ENCODE measurements around the gene VSIR. TPM values are rescaled to one million over a fixed set of nuclear protein-coding genes. Genes with fewer than 3 reads are reported as not detected.

Gene VSIR
- total RNA-seq, 1 experiment from 2014 or later = 0.07 TPM

DNA sequence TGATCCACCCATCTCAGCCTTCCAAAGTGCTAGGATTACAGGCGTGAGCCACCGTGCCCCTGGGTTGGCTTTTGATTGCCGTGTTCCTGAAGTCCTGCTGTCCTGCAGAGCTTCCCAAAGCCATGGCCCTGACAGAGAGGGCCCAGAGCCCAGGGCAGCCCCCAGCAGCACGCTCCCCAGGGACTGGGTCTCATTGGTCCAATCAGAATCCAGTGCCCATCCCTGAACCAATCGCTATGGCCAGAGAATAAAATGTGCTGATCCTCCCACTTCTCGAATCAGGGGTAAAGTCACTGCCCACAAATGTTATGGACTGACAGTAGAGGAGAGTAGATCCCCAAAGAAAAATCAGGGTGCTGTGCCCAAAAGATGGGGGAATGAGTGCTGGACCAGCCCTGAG lies 48.8 kb downstream of the VSIR start:
- no peak for DNase-seq
- Histone ChIP-seq H3K9ac (ENCODE audit: low read length) (no peak overlapping the region), H4K20me1 (ENCODE audit: insufficient read depth, low read depth, low read length) (no peaks in the 10 kb centered on the region), H3K9me2 (replicated peaks; ENCODE audit: insufficient read depth, low read length) (no peaks in the 10 kb centered on the region), H2AFZ (ENCODE audit: low read length) (no peak overlapping the region), H3K79me2 (ENCODE audit: low read length) (no peaks in the 10 kb centered on the region), H3K36me3 (ENCODE audit: insufficient read depth, low read length) (no peaks in the 10 kb centered on the region), H3K27ac (ENCODE audit: low read length) (no peak overlapping the region), H3K4me2 (ENCODE audit: low read depth, low read length, poor library complexity, severe bottlenecking) (no peak overlapping the region), H3K9me3 (ENCODE audit: low read length) (no peaks in the 10 kb centered on the region), H3K27me3 (ENCODE audit: low read length) (no peaks in the 10 kb centered on the region), H3K4me1 (ENCODE audit: low read length) (peaks cover 51% of the 10 kb centered on the region), H3K4me3 (ENCODE audit: low read length) (no peak overlapping the region)

GRCh38 chr10:71723311-71723710 lies 50.0 kb downstream of the VSIR start:
- H3K27ac ChIP-seq (ENCODE audit: low read length) = no peak overlapping the region
- no peaks in the 10 kb centered on the region for H3K9me3 ChIP-seq (ENCODE audit: low read length)
- DNase-seq = no peak
- no peak overlapping the region for H3K4me3 ChIP-seq (ENCODE audit: low read length)
- H3K9me2 ChIP-seq (replicated peaks; ENCODE audit: insufficient read depth, low read length) = no peaks in the 10 kb centered on the region
- no peaks in the 10 kb centered on the region for H4K20me1 ChIP-seq (ENCODE audit: insufficient read depth, low read depth, low read length)
- no peaks in the 10 kb centered on the region for H3K79me2 ChIP-seq (ENCODE audit: low read length)
- H2AFZ ChIP-seq (ENCODE audit: low read length) = no peak overlapping the region
- no peaks in the 10 kb centered on the region for H3K36me3 ChIP-seq (ENCODE audit: insufficient read depth, low read length)
- H3K27me3 ChIP-seq (ENCODE audit: low read length) = no peaks in the 10 kb centered on the region
- H3K4me1 ChIP-seq (ENCODE audit: low read length) = peaks cover 39% of the 10 kb centered on the region
- H3K4me2 ChIP-seq (ENCODE audit: low read depth, low read length, poor library complexity, severe bottlenecking) = no peak overlapping the region
- H3K9ac ChIP-seq (ENCODE audit: low read length) = no peak overlapping the region

- Histone ChIP-seq H3K36me3 (ENCODE audit: insufficient read depth, low read length) (no peaks in the 10 kb centered on the region), H3K27ac (ENCODE audit: low read length) (no peak overlapping the region), H3K79me2 (ENCODE audit: low read length) (no peaks in the 10 kb centered on the region), H3K9ac (ENCODE audit: low read length) (no peak overlapping the region), H4K20me1 (ENCODE audit: insufficient read depth, low read depth, low read length) (no peaks in the 10 kb centered on the region), H3K9me3 (ENCODE audit: low read length) (no peaks in the 10 kb centered on the region), H2AFZ (ENCODE audit: low read length) (no peak overlapping the region), H3K27me3 (ENCODE audit: low read length) (no peaks in the 10 kb centered on the region), H3K4me1 (ENCODE audit: low read length) (peaks cover 35% of the 10 kb centered on the region), H3K9me2 (replicated peaks; ENCODE audit: insufficient read depth, low read length) (no peaks in the 10 kb centered on the region), H3K4me2 (ENCODE audit: low read depth, low read length, poor library complexity, severe bottlenecking) (no peak overlapping the region), H3K4me3 (ENCODE audit: low read length) (no peak overlapping the region)
- no peak for DNase-seq
Measured at GRCh38 chr10:71722849-71723248, 50.5 kb downstream of the VSIR start.

- Histone ChIP-seq H2AFZ (ENCODE audit: low read length) (no peak overlapping the region), H3K9me3 (ENCODE audit: low read length) (no peaks in the 10 kb centered on the region), H3K36me3 (ENCODE audit: insufficient read depth, low read length) (no peaks in the 10 kb centered on the region), H3K79me2 (ENCODE audit: low read length) (no peaks in the 10 kb centered on the region), H3K9me2 (replicated peaks; ENCODE audit: insufficient read depth, low read length) (no peaks in the 10 kb centered on the region), H3K4me3 (ENCODE audit: low read length) (no peak overlapping the region), H3K4me1 (ENCODE audit: low read length) (peaks cover 19% of the 10 kb centered on the region), H4K20me1 (ENCODE audit: insufficient read depth, low read depth, low read length) (no peaks in the 10 kb centered on the region), H3K9ac (ENCODE audit: low read length) (no peak overlapping the region), H3K27me3 (ENCODE audit: low read length) (no peaks in the 10 kb centered on the region), H3K27ac (ENCODE audit: low read length) (no peak overlapping the region), H3K4me2 (ENCODE audit: low read depth, low read length, poor library complexity, severe bottlenecking) (no peak overlapping the region)
- no peak for DNase-seq
Measured at GRCh38 chr10:71721313-71721712, 52.0 kb downstream of the VSIR start.

- no peaks in the 10 kb centered on the region for H3K36me3 ChIP-seq (ENCODE audit: insufficient read depth, low read length)
- H3K9ac ChIP-seq (ENCODE audit: low read length) = no peak overlapping the region
- peaks cover 9% of the 10 kb centered on the region; the same call in 1 of the 2 replicates for H3K4me1 ChIP-seq (ENCODE audit: low read length)
- no peaks in the 10 kb centered on the region for H4K20me1 ChIP-seq (ENCODE audit: insufficient read depth, low read depth, low read length)
- no peak overlapping the region for H3K27ac ChIP-seq (ENCODE audit: low read length)
- H3K79me2 ChIP-seq (ENCODE audit: low read length) = no peaks in the 10 kb centered on the region
- no peak overlapping the region for H2AFZ ChIP-seq (ENCODE audit: low read length)
- no peaks in the 10 kb centered on the region for H3K27me3 ChIP-seq (ENCODE audit: low read length)
- H3K9me3 ChIP-seq (ENCODE audit: low read length) = no peaks in the 10 kb centered on the region
- H3K4me3 ChIP-seq (ENCODE audit: low read length) = no peak overlapping the region
- H3K4me2 ChIP-seq (ENCODE audit: low read depth, low read length, poor library complexity, severe bottlenecking) = no peak overlapping the region
- no peaks in the 10 kb centered on the region for H3K9me2 ChIP-seq (replicated peaks; ENCODE audit: insufficient read depth, low read length)
- no peak for DNase-seq
Measured at GRCh38 chr10:71720288-71720687, 53.0 kb downstream of the VSIR start.

DNA sequence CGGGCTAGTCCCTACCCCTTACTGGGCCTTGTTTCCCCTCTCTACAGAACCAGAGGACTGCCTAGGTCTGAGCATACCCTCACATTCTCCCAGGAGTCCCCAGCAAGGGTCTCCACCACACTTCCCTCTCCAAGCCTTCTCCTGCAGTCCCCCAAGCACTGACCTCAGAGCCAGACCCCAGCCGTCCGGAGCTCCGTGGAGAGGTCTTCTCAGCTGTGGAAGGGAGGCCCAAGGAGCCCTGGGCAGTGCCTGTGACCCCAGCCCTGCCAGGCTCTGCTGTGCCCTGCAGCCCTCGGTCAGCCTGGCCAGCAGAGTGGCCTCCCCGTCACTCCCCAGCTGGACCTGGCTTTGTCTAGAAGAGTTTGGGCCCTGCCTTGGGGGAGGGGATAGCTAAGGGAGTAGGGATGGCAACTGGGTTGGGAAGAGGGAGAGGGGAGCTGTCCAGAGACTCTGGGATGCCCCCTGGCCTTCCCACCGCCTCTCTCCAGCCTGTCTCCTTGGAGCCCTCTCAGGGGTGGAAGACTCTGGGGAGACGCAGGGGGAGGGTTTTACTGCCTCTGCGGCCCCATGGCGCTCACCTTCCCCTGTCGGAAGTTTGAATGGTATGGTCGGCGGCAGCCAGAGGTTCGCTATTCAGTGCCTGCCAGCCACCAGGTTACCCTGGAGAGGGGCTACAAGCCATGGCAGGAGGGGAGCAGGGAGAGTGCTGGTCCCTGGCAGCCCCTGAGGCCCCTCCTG lies 53.7 kb downstream of the VSIR start, which contains the start of gene C10orf105:
TSS of gene C10orf105 (minus strand) at position 315 of the 738 bp plus-strand sequence. CDS start 3,441 bp downstream, outside the sequence.
- H2AFZ ChIP-seq (ENCODE audit: low read length) = no peak within 1 kb of the TSS

GRCh38 chr10:71719042-71719441 lies 54.3 kb downstream of the VSIR start:
- Histone ChIP-seq H3K79me2 (ENCODE audit: low read length) (no peaks in the 10 kb centered on the region), H3K36me3 (ENCODE audit: insufficient read depth, low read length) (no peaks in the 10 kb centered on the region), H3K4me1 (ENCODE audit: low read length) (peaks cover 4% of the 10 kb centered on the region), H3K4me3 (ENCODE audit: low read length) (no peak overlapping the region), H4K20me1 (ENCODE audit: insufficient read depth, low read depth, low read length) (no peaks in the 10 kb centered on the region), H3K4me2 (ENCODE audit: low read depth, low read length, poor library complexity, severe bottlenecking) (no peak overlapping the region), H3K9me3 (ENCODE audit: low read length) (no peaks in the 10 kb centered on the region), H3K9ac (ENCODE audit: low read length) (no peak overlapping the region), H3K27me3 (ENCODE audit: low read length) (no peaks in the 10 kb centered on the region), H2AFZ (ENCODE audit: low read length) (no peak overlapping the region), H3K9me2 (replicated peaks; ENCODE audit: insufficient read depth, low read length) (no peaks in the 10 kb centered on the region), H3K27ac (ENCODE audit: low read length) (no peak overlapping the region)
- no peak for DNase-seq

More for the DNA sequence above, 53.7 kb downstream of the VSIR start, which contains the start of gene C10orf105:
- no peak within 1 kb of the TSS for H3K4me2 ChIP-seq (ENCODE audit: low read depth, low read length, poor library complexity, severe bottlenecking)
- no peak within 1 kb of the TSS for H3K27ac ChIP-seq (ENCODE audit: low read length)
- H3K9ac ChIP-seq (ENCODE audit: low read length) = no peak within 1 kb of the TSS
- peaks cover 2% of the 10 kb centered on the region; the same call in 1 of the 2 replicates for H3K4me1 ChIP-seq (ENCODE audit: low read length)
- DNase-seq = no peak
- H3K9me3 ChIP-seq (ENCODE audit: low read length) = no peaks in the 10 kb centered on the region
- no peaks in the 10 kb centered on the region for H3K36me3 ChIP-seq (ENCODE audit: insufficient read depth, low read length)
- no peaks in the 10 kb centered on the region for H4K20me1 ChIP-seq (ENCODE audit: insufficient read depth, low read depth, low read length)
- H3K79me2 ChIP-seq (ENCODE audit: low read length) = no peaks in the 10 kb centered on the region
- no peaks in the 10 kb centered on the region for H3K9me2 ChIP-seq (replicated peaks; ENCODE audit: insufficient read depth, low read length)
- no peak within 1 kb of the TSS for H3K4me3 ChIP-seq (ENCODE audit: low read length)
- no peaks in the 10 kb centered on the region for H3K27me3 ChIP-seq (ENCODE audit: low read length)

DNA sequence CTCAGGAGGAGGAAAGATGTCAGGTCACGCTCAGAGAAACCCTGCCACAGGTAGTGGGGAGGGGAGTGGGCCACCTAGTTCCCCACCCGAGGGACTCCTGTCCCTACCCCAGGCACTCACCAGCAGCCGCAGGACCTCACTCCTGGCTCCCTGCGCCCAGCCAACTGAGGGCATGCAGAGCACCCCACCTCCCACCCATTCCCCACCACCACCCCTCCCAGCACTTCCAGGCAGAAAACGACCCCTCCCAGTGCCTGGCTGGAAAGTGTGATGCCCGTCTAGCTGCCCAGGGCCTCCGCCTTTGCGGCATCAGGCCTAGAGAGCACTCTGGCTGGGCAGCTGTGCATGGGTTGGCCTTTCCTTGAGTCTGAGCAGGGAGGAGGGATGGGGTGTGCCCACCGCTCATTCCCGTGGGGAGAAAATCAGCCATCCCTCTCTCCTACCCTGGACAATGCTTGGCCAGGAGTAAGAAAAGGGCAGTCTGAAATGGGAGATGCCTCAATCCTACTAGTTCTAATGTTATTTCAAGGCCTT lies 55.1 kb downstream of the VSIR start:
- Histone ChIP-seq H3K4me2 (ENCODE audit: low read depth, low read length, poor library complexity, severe bottlenecking) (no peak overlapping the region), H3K9ac (ENCODE audit: low read length) (no peak overlapping the region), H3K9me2 (replicated peaks; ENCODE audit: insufficient read depth, low read length) (no peaks in the 10 kb centered on the region), H3K27me3 (ENCODE audit: low read length) (no peaks in the 10 kb centered on the region), H3K4me1 (ENCODE audit: low read length) (peaks cover 12% of the 10 kb centered on the region), H2AFZ (ENCODE audit: low read length) (no peak overlapping the region), H3K27ac (ENCODE audit: low read length) (no peak overlapping the region), H4K20me1 (ENCODE audit: insufficient read depth, low read depth, low read length) (no peaks in the 10 kb centered on the region), H3K9me3 (ENCODE audit: low read length) (no peaks in the 10 kb centered on the region), H3K36me3 (ENCODE audit: insufficient read depth, low read length) (no peaks in the 10 kb centered on the region), H3K79me2 (ENCODE audit: low read length) (no peaks in the 10 kb centered on the region), H3K4me3 (ENCODE audit: low read length) (no peak overlapping the region)
- no peak for DNase-seq

Measured in Karpas-422 (cell line).